ENCODE measurements around the gene PINK1. TPM values are rescaled to one million over a fixed set of nuclear protein-coding genes. Genes with fewer than 3 reads are reported as not detected.

PINK1 gene
- total RNA-seq, 1 experiment from 2014 or later: 17.0 TPM

DNA sequence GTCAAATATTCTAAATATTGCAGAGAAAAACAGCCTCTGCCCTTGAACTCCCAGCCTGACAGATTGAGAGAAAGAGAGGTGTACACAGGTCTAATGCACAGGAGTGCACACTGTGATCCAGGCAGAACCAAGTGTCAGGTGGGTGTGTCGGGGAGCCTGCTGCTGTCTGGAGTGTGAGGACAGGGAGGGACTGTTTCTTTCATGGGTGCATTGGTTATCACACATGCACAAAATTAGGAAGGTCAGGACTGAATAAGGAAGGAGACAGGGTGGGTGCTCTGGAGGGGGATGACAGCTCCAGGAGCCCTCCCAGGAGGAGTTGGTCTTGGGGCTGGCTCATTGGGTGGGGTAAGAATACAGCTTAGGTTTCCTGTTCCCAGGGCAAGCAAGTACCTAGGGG, 13.3 kb upstream of the PINK1 start:
- Histone ChIP-seq H3K56ac (ENCODE audit: insufficient read length, low read depth, low read length) (no peak overlapping the region), H4K20me1 (ENCODE audit: control insufficient read depth, insufficient read depth, insufficient read length) (no peaks in the 10 kb centered on the region), H3K9me3 (ENCODE audit: control insufficient read depth, low read depth, low read length) (no peaks in the 10 kb centered on the region), H3K79me2 (ENCODE audit: insufficient read depth, low read length) (no peaks in the 10 kb centered on the region), H3K18ac (ENCODE audit: insufficient read length, low read depth, low read length) (no peak overlapping the region), H2BK120ac (ENCODE audit: low read depth, low read length, poor library complexity, severe bottlenecking) (no peak overlapping the region), H3K14ac (ENCODE audit: insufficient read depth, low read length) (no peak overlapping the region), H4K5ac (ENCODE audit: insufficient read length, low read depth, low read length) (no peak overlapping the region), H2BK5ac (ENCODE audit: insufficient read length, low read length) (no peak overlapping the region), H3K4ac (ENCODE audit: low read depth, low read length) (no peak overlapping the region), H3K9ac (ENCODE audit: extremely low read depth, insufficient read length, low read length) (no peak overlapping the region), H3K27ac (ENCODE audit: insufficient read length, low read depth, low read length) (no peak overlapping the region), H3K23me2 (ENCODE audit: insufficient read length, low read depth, low read length, poor library complexity, severe bottlenecking) (no peaks in the 10 kb centered on the region), H3K23ac (ENCODE audit: insufficient read length, low read depth, low read length) (no peak overlapping the region), H4K8ac (replicated peaks; ENCODE audit: insufficient read length, low read depth, low read length) (no peak overlapping the region), H3K79me1 (ENCODE audit: insufficient read depth, low read depth, low read length, poor library complexity, severe bottlenecking) (no peaks in the 10 kb centered on the region), H3K27me3 (ENCODE audit: insufficient read depth, low read length) (no peaks in the 10 kb centered on the region), H4K91ac (ENCODE audit: insufficient read length, low read depth, low read length) (no peak overlapping the region), H2AFZ (ENCODE audit: low read length) (no peak overlapping the region), H2BK20ac (ENCODE audit: low read depth, low read length, poor library complexity, severe bottlenecking) (no peak overlapping the region), H2AK5ac (ENCODE audit: insufficient read length, low read length) (no peak overlapping the region), H2BK15ac (ENCODE audit: low read depth, low read length) (no peak overlapping the region), H2BK12ac (ENCODE audit: insufficient read length, low read depth, low read length) (no peak overlapping the region), H3T11ph (ENCODE audit: low read length) (no peak overlapping the region), H3K4me1 (ENCODE audit: insufficient read depth, low read length) (peaks cover 6% of the 10 kb centered on the region; the same call in 1 of the 2 replicates), H3K4me2 (ENCODE audit: insufficient read depth, insufficient read length, low read length) (no peak overlapping the region)
- Mint-ChIP-seq H3K36me3 (ENCODE audit: insufficient read depth in 1 of 3, low read depth in 3 of 3) (no peaks in the 10 kb centered on the region), H3K27me3 (ENCODE audit: low read depth) (no peaks in the 10 kb centered on the region; the same call in 1 of the 2 replicates), H3K4me1 (peaks cover 24 to 26% of the 10 kb centered on the region in 2 experiments), H3K4me3 (no peak overlapping the region), H3K9me3 (no peaks in the 10 kb centered on the region; a peak in 1 of 5 replicates), H3K27ac (no peak overlapping the region)
- TF ChIP-seq, protein P1, sequence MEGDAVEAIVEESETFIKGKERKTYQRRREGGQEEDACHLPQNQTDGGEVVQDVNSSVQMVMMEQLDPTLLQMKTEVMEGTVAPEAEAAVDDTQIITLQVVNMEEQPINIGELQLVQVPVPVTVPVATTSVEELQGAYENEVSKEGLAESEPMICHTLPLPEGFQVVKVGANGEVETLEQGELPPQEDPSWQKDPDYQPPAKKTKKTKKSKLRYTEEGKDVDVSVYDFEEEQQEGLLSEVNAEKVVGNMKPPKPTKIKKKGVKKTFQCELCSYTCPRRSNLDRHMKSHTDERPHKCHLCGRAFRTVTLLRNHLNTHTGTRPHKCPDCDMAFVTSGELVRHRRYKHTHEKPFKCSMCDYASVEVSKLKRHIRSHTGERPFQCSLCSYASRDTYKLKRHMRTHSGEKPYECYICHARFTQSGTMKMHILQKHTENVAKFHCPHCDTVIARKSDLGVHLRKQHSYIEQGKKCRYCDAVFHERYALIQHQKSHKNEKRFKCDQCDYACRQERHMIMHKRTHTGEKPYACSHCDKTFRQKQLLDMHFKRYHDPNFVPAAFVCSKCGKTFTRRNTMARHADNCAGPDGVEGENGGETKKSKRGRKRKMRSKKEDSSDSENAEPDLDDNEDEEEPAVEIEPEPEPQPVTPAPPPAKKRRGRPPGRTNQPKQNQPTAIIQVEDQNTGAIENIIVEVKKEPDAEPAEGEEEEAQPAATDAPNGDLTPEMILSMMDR (conservative IDR thresholded peaks at IDR 0.05): no peak
- no peak for DNase-seq
- no CpG with 5 or more reads among the region's 1 CpG for WGBS (ENCODE audit: extremely low coverage, insufficient read length, low lambda C conversion rate)
